ENCODE data around the gene FAHD2B. TPM values are rescaled to one million over a fixed set of nuclear protein-coding genes. Genes with fewer than 3 reads are reported as not detected.
"Not testable (repeated sequence)": the region's sequence is repeated elsewhere in the genome, so short reads cannot be mapped to it uniquely, and the experiment has no call there.

Gene FAHD2B
- polyA plus RNA-seq, 1 experiment = 3.4 TPM

- H3K9me3 ChIP-seq (ENCODE audit: control insufficient read depth, insufficient read depth, low read length); POLR2A ChIA-PET; CTCF ChIA-PET; H3K4me3 ChIP-seq (ENCODE audit: low read depth, low read length); DNase-seq (ENCODE audit: low read depth, low spot score); H3K27me3 ChIP-seq (ENCODE audit: control insufficient read depth, insufficient read depth, low read length); H3K27ac ChIP-seq (ENCODE audit: low read depth, low read length): not testable (repeated sequence)
Measured at GRCh38 chr2:97068722-97069121, 26.0 kb downstream of the FAHD2B start.

GRCh38 chr2:97068074-97068473, 26.6 kb downstream of the FAHD2B start:
- ChIA-PET CTCF (no interaction called here), POLR2A (no interaction called here)
- Histone ChIP-seq H3K9me3 (ENCODE audit: control insufficient read depth, insufficient read depth, low read length) (no peaks in the 10 kb centered on the region), H3K27me3 (ENCODE audit: control insufficient read depth, insufficient read depth, low read length) (peaks cover 9% of the 10 kb centered on the region), H3K27ac (ENCODE audit: low read depth, low read length) (no peak overlapping the region), H3K4me3 (ENCODE audit: low read depth, low read length) (no peak overlapping the region)
- DNase-seq (ENCODE audit: low read depth, low spot score) = no peak
- TF ChIP-seq CTCF (IDR thresholded peaks at IDR 0.05; ENCODE audit: low read depth, low read length) = no peak

- ChIA-PET POLR2A (no interaction called here), CTCF (no interaction called here)
- no peak for TF ChIP-seq CTCF (IDR thresholded peaks at IDR 0.05; ENCODE audit: low read depth, low read length)
- H3K27me3 ChIP-seq (ENCODE audit: control insufficient read depth, insufficient read depth, low read length) = peaks cover 9% of the 10 kb centered on the region
- no peak for DNase-seq (ENCODE audit: low read depth, low spot score)
- no peaks in the 10 kb centered on the region for H3K9me3 ChIP-seq (ENCODE audit: control insufficient read depth, insufficient read depth, low read length)
- no peak overlapping the region for H3K4me3 ChIP-seq (ENCODE audit: low read depth, low read length)
- no peak overlapping the region for H3K27ac ChIP-seq (ENCODE audit: low read depth, low read length)
Measured at GRCh38 chr2:97067279-97068004, 27.2 kb downstream of the FAHD2B start.

- H3K9me3 ChIP-seq (ENCODE audit: control insufficient read depth, insufficient read depth, low read length); POLR2A ChIA-PET; DNase-seq (ENCODE audit: low read depth, low spot score); CTCF ChIA-PET; H3K4me3 ChIP-seq (ENCODE audit: low read depth, low read length); H3K27ac ChIP-seq (ENCODE audit: low read depth, low read length); H3K27me3 ChIP-seq (ENCODE audit: control insufficient read depth, insufficient read depth, low read length): not testable (repeated sequence)
Measured at GRCh38 chr2:97066030-97066429, 28.7 kb downstream of the FAHD2B start.

- H3K4me3 ChIP-seq (ENCODE audit: low read depth, low read length); H3K27ac ChIP-seq (ENCODE audit: low read depth, low read length); CTCF ChIA-PET; POLR2A ChIA-PET; H3K9me3 ChIP-seq (ENCODE audit: control insufficient read depth, insufficient read depth, low read length); H3K27me3 ChIP-seq (ENCODE audit: control insufficient read depth, insufficient read depth, low read length); DNase-seq (ENCODE audit: low read depth, low spot score): not testable (repeated sequence)
Measured at GRCh38 chr2:97062020-97062419, 32.7 kb downstream of the FAHD2B start.

GRCh38 chr2:97059782-97060181, 34.9 kb downstream of the FAHD2B start:
- H3K4me3 ChIP-seq (ENCODE audit: low read depth, low read length); H3K9me3 ChIP-seq (ENCODE audit: control insufficient read depth, insufficient read depth, low read length); POLR2A ChIA-PET; H3K27ac ChIP-seq (ENCODE audit: low read depth, low read length); DNase-seq (ENCODE audit: low read depth, low spot score); CTCF ChIA-PET; H3K27me3 ChIP-seq (ENCODE audit: control insufficient read depth, insufficient read depth, low read length): not testable (repeated sequence)

GRCh38 chr2:97056150-97056549, 38.5 kb downstream of the FAHD2B start:
- CTCF ChIA-PET; H3K4me3 ChIP-seq (ENCODE audit: low read depth, low read length); POLR2A ChIA-PET; H3K27ac ChIP-seq (ENCODE audit: low read depth, low read length); DNase-seq (ENCODE audit: low read depth, low spot score); H3K27me3 ChIP-seq (ENCODE audit: control insufficient read depth, insufficient read depth, low read length); H3K9me3 ChIP-seq (ENCODE audit: control insufficient read depth, insufficient read depth, low read length): not testable (repeated sequence)

GRCh38 chr2:97050032-97050431, 44.6 kb downstream of the FAHD2B start:
- H3K27ac ChIP-seq (ENCODE audit: low read depth, low read length); DNase-seq (ENCODE audit: low read depth, low spot score); H3K4me3 ChIP-seq (ENCODE audit: low read depth, low read length); H3K27me3 ChIP-seq (ENCODE audit: control insufficient read depth, insufficient read depth, low read length); POLR2A ChIA-PET; H3K9me3 ChIP-seq (ENCODE audit: control insufficient read depth, insufficient read depth, low read length); CTCF ChIA-PET: not testable (repeated sequence)

GRCh38 chr2:97048448-97048847, 46.2 kb downstream of the FAHD2B start:
- H3K9me3 ChIP-seq (ENCODE audit: control insufficient read depth, insufficient read depth, low read length); DNase-seq (ENCODE audit: low read depth, low spot score); CTCF ChIA-PET; POLR2A ChIA-PET; H3K27me3 ChIP-seq (ENCODE audit: control insufficient read depth, insufficient read depth, low read length); H3K4me3 ChIP-seq (ENCODE audit: low read depth, low read length); H3K27ac ChIP-seq (ENCODE audit: low read depth, low read length): not testable (repeated sequence)

- DNase-seq (ENCODE audit: low read depth, low spot score); CTCF ChIA-PET; POLR2A ChIA-PET; H3K27ac ChIP-seq (ENCODE audit: low read depth, low read length); H3K4me3 ChIP-seq (ENCODE audit: low read depth, low read length); H3K9me3 ChIP-seq (ENCODE audit: control insufficient read depth, insufficient read depth, low read length): not testable (repeated sequence)
- peaks cover 10% of the 10 kb centered on the region for H3K27me3 ChIP-seq (ENCODE audit: control insufficient read depth, insufficient read depth, low read length)
Measured at GRCh38 chr2:97046676-97047075, 48.0 kb downstream of the FAHD2B start.
